ENCODE measurements around the gene LRRC4C. TPM values are rescaled to one million over a fixed set of nuclear protein-coding genes. Genes with fewer than 3 reads are reported as not detected.

LRRC4C gene
- total and polyA plus RNA-seq, 7 donors, result 0.98 to 5.4 (median 3.0) TPM; not detected in 1

DNA sequence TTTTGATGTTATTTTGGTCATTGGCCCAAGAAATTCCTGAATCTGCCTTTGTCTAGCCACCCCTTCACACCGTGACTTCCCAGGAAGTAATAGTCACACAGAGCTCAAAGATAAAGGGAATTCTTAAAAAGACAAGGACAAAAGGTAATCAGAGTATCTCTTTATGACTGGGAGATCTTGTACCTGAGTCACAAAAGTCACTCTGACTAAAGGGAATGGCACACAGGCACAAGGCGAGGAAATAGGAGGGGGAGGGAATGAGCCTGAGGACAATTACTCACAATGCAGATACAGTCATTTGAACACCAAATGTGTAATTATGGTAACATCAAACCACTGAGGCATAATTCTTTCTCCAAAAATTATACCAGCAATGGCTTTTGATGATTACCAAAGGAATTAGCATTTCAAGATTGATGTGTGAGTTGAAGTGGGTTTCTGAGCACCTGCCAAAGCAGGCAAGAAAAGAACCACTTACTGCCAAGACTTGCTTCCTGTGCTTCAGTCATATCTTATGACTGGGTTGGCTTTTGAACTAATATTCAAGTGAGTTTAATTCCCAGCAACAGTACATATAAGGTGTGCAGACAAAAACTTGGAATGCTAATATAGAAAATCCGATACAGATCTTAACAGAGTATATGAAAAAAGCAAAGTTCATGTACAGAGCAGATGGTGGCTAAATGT is 856.4 kb downstream of the LRRC4C start:
- no peaks in the 10 kb centered on the region for H3K4me1 ChIP-seq
- H3K9me3 ChIP-seq, result peaks cover 0 to 11% (median 10%) of the 10 kb centered on the region in 4 donors
- no peaks in the 10 kb centered on the region for H3K27me3 ChIP-seq
- H3K4me3 ChIP-seq, result no peak overlapping the region
- 64 to 76% methylated on average over 3 of the region's 3 CpGs for WGBS, 2 donors
- H3K36me3 ChIP-seq, result no peaks in the 10 kb centered on the region
- no peak for DNase-seq
- intact Hi-C loops (cut with DNase I), result no loop called here
- TF ChIP-seq POLR2A (IDR thresholded peaks at IDR 0.05) (no peak), POLR2AphosphoS5 (IDR thresholded peaks at IDR 0.05) (no peak), EP300 (IDR thresholded peaks at IDR 0.05) (no peak)
- TF ChIP-seq, protein P1, sequence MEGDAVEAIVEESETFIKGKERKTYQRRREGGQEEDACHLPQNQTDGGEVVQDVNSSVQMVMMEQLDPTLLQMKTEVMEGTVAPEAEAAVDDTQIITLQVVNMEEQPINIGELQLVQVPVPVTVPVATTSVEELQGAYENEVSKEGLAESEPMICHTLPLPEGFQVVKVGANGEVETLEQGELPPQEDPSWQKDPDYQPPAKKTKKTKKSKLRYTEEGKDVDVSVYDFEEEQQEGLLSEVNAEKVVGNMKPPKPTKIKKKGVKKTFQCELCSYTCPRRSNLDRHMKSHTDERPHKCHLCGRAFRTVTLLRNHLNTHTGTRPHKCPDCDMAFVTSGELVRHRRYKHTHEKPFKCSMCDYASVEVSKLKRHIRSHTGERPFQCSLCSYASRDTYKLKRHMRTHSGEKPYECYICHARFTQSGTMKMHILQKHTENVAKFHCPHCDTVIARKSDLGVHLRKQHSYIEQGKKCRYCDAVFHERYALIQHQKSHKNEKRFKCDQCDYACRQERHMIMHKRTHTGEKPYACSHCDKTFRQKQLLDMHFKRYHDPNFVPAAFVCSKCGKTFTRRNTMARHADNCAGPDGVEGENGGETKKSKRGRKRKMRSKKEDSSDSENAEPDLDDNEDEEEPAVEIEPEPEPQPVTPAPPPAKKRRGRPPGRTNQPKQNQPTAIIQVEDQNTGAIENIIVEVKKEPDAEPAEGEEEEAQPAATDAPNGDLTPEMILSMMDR (IDR thresholded peaks at IDR 0.05), result no peak
- H3K27ac ChIP-seq, result no peak overlapping the region

DNA sequence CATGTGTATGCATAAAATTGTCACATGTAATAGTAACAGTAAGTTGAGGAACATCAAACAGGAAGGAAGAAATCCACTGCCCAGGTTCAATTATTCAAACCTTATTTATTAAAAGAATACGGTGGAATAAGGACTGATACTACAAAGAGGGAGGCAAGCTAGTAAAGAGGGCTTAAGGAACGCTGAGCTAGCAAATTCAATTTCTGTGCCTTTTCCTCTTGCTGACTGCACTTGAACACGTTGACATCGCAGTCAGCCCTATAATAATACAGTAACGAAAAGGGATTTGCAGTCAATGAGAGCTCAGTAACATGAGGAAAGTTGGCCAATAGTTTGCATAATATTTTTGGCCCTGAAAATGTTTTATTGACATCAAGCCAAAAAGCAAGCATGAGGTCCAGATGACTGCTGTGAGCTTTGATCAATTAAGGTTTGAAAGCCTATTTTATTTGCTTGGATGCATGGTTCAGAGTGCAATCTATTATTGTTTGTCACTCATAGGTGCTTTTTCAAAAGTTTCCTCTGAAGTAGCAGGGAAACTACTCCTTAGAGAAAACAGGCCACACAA is 861.8 kb downstream of the LRRC4C start:
- no peaks in the 10 kb centered on the region for H3K27me3 ChIP-seq
- no peaks in the 10 kb centered on the region for H3K36me3 ChIP-seq
- DNase-seq, result no peak
- H3K27ac ChIP-seq, result no peak overlapping the region
- 72 to 74% methylated on average over 5 of the region's 5 CpGs for WGBS, 2 donors
- H3K4me3 ChIP-seq, result no peak overlapping the region
- no peaks in the 10 kb centered on the region for H3K9me3 ChIP-seq
- no peaks in the 10 kb centered on the region for H3K4me1 ChIP-seq
- intact Hi-C loops (cut with DNase I), result no loop called here
- TF ChIP-seq POLR2AphosphoS5 (IDR thresholded peaks at IDR 0.05) (no peak), EP300 (IDR thresholded peaks at IDR 0.05) (no peak), POLR2A (IDR thresholded peaks at IDR 0.05) (no peak)
- TF ChIP-seq, protein P1 (IDR thresholded peaks at IDR 0.05), result no peak

- no peak overlapping the region for H3K27ac ChIP-seq
- DNase-seq, result no peak
- intact Hi-C loops (cut with DNase I), result no loop called here
- no peaks in the 10 kb centered on the region for H3K9me3 ChIP-seq
- no peaks in the 10 kb centered on the region for H3K4me1 ChIP-seq
- H3K36me3 ChIP-seq, result no peaks in the 10 kb centered on the region
- 30 to 62% methylated on average over 1 of the region's 1 CpG for WGBS, 2 donors
- TF ChIP-seq POLR2AphosphoS5 (IDR thresholded peaks at IDR 0.05) (no peak), POLR2A (IDR thresholded peaks at IDR 0.05) (no peak), EP300 (IDR thresholded peaks at IDR 0.05) (no peak)
- no peaks in the 10 kb centered on the region for H3K27me3 ChIP-seq
- H3K4me3 ChIP-seq, result no peak overlapping the region
Measured at GRCh38 chr11:40573254-40573891, 886.1 kb downstream of the LRRC4C start.

- intact Hi-C loops (cut with DNase I), result no loop called here
- no peaks in the 10 kb centered on the region for H3K9me3 ChIP-seq
- H3K27ac ChIP-seq, result no peak overlapping the region
- TF ChIP-seq, protein P1 (IDR thresholded peaks at IDR 0.05), result no peak
- no peak for TF ChIP-seq POLR2A (IDR thresholded peaks at IDR 0.05)
- no peak for TF ChIP-seq EP300 (IDR thresholded peaks at IDR 0.05)
- no peak for TF ChIP-seq POLR2AphosphoS5 (IDR thresholded peaks at IDR 0.05)
- H3K4me1 ChIP-seq, result no peaks in the 10 kb centered on the region
- no peaks in the 10 kb centered on the region for H3K27me3 ChIP-seq
- DNase-seq, result no peak
- 60 to 83% methylated on average over 1 of the region's 1 CpG for WGBS, 2 donors
- no peaks in the 10 kb centered on the region for H3K36me3 ChIP-seq
- H3K4me3 ChIP-seq, result no peak overlapping the region
Measured at GRCh38 chr11:40569947-40570531, 889.4 kb downstream of the LRRC4C start.

DNA sequence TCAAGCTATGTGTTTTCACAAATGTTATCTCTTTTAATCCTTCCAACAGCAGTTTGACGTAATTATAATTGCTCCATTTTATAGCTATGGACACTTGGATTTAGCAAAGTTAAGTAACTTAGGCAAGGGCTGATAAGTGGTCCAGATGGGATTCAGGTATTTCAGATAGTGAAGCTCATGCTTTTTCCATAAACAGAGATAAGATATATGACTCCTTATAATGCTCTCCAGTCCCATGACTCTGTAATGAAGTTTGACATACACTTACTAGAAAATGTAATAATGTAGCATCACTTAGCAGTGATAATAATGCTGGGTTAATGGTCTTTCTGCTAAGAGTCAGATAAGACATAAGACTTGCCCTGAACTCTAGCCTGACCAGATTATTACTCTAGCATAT is 892.1 kb downstream of the LRRC4C start:
- TF ChIP-seq POLR2A (IDR thresholded peaks at IDR 0.05) (no peak), POLR2AphosphoS5 (IDR thresholded peaks at IDR 0.05) (no peak), EP300 (IDR thresholded peaks at IDR 0.05) (no peak)
- TF ChIP-seq, protein P1 (IDR thresholded peaks at IDR 0.05), result no peak
- no peaks in the 10 kb centered on the region for H3K27me3 ChIP-seq
- intact Hi-C loops (cut with DNase I), result no loop called here
- 71 to 80% methylated on average over 1 of the region's 1 CpG for WGBS, 2 donors
- DNase-seq, result no peak
- no peak overlapping the region for H3K4me3 ChIP-seq
- no peaks in the 10 kb centered on the region for H3K4me1 ChIP-seq
- H3K27ac ChIP-seq, result no peak overlapping the region
- no peaks in the 10 kb centered on the region for H3K36me3 ChIP-seq
- H3K9me3 ChIP-seq, result peaks cover 0 to 5% (median 0%) of the 10 kb centered on the region in 4 donors
